NCI-H2107 (cell line): Measurements from ENCODE around the gene USP10.
"Not testable (repeated sequence)": the region's sequence is repeated elsewhere in the genome, so short reads cannot be mapped to it uniquely, and the experiment has no call there.

ENCODE experiments used
- DNase-seq: peaks from one replicate; lab custom pipeline; 2025; lab: John Stamatoyannopoulos, UW

The USP10 gene

DNA sequence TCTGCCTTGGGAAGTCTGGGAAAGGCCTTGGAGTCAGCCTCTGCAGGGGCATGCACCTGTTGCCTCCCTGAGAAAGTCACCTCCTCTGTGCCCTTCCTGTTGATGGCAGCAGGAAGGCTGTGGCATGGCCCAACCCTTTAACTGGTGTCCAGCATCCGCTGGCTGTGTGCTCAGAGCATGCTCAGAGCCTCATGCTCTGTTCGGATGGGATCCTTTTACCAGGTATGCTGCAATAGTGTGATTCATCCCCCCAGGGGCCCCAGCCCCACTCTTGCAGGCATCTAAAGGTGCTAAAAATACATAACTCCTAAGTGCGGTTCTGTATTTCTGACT lies 26.6 kb upstream of the USP10 start:
- no peak for DNase-seq

- no peak for DNase-seq
Observed at GRCh38 chr16:84673561-84673960, 26.2 kb upstream of the USP10 start.

- no peak for DNase-seq
Observed at GRCh38 chr16:84675423-84675822, 24.4 kb upstream of the USP10 start.

DNA sequence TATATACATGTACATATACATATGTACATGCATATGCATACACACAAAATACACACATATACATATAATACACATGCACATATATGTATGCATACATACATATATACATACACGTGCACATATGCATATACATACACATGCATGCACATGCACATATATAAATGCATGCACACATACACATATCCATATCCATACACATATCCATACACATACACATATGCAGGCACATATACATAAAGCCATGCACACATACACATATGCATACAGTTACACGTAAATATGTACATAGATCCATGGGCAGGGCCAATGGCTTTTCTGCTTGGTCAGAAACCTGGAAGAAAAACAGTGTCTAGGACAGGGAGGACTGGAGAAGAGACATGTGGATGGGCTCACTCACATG lies 23.9 kb upstream of the USP10 start:
- no peak for DNase-seq

DNA sequence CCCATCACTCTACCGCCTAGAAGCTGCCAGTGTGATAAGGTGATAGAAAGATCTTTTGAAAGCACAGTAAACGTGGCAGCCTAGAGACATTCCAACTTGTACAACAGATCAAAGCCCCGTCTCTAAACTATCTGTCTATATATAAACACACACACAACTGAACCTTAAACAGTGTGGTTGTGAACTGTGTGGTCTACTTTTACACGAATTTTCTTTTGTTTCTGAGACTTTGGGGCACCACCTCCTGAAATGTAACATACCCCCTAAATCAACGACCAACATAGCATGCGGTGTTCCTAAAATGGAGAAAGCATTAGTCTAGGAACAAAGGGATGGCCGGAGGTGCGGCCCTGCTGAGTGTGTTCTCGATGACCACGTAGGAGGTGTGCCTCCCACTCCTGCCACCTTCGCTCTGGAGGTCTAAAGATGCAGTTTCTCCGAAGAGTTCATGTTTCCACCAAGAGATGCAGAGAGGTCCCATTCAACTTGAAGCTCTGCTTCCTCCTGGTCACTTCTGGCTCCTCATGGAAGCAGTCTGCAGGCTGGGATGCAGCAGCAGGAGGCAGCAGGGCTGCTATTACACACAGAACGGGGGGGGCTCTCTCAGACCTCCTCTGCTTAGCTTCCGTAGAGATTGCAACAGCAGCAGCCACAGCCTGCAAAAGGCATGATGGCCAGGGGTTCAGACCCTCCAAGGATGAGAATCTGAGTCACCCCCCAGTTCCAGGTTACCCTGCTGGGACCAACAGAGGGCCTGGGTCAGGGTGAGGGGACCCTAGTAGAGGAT lies 22.6 kb upstream of the USP10 start:
- DNase-seq = no peak

GRCh38 chr16:84677849-84678248 lies 22.0 kb upstream of the USP10 start:
- no peak for DNase-seq

GRCh38 chr16:84678541-84678940 lies 21.3 kb upstream of the USP10 start:
- DNase-seq = no peak

GRCh38 chr16:84680165-84680842 lies 19.5 kb upstream of the USP10 start:
- no peak for DNase-seq

- no peak for DNase-seq
Observed at GRCh38 chr16:84680843-84681629, 18.8 kb upstream of the USP10 start.

- DNase-seq = no peak
Observed at GRCh38 chr16:84683691-84684591, 15.9 kb upstream of the USP10 start.

DNA sequence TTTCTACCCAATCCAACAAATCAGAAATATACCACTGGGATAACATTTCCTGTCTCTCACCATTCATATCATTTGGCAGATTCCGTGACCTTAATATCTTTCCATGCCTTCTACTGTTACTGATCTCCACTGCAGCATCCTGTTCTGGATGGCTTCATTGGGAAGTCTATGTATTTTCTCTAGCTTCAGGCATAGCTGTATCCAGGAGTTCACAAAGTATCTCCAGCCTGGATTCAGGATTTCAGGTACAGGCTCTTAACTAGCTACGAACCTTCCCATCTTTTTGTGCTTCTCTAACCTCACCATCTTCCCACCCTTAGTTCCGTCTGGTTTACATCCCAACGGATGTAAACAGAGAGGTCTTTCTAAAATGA lies 15.2 kb upstream of the USP10 start:
- DNase-seq = no peak

GRCh38 chr16:84685210-84685609 lies 14.6 kb upstream of the USP10 start:
- DNase-seq = no peak

DNA sequence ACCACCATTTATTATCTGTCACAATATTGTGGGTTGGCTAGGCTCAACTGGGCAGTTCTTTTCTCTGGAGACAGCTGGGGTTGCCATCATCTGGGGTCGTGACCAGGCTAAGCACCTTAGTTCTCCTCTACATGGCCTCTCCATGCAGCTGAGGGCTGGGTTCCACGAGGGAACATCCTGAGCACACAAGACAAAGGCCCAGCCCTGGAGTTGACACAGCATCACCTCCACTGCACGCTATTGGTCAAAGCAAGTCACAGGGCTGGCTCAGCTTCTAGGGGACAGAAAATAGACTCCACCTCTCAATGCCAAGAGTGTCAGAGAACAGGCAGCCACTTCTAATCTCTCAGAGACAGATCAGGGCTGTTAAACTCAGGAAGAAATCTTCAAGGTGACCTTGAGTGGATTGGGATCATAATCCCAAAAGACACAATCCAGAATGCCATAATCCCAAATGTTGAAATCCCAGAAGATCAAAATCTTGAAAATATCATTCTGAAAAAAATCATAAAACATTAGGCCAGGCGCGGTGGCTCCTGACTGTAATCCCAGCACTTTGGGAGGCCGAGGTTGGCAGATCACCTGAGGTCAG lies 13.0 kb upstream of the USP10 start:
- no peak for DNase-seq

DNA sequence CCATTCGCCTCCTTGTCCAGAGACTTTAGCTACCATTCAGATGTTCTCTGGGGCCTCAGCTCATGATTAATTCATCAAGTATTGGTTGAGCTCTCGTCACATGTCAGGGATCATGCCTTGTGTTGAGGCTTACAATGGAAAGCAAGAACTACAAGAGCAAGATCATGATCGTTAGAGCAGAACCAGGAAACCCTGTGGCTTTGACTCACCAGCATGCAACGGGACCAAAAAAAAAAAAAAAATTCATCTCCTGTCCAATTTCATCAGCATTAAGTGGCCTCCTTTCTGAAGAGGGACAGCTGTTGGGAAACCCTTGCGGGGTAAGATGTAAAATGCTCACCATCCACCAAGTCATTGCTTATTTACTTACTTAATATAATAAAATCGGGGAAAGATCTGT lies 12.1 kb upstream of the USP10 start:
- no peak for DNase-seq

DNA sequence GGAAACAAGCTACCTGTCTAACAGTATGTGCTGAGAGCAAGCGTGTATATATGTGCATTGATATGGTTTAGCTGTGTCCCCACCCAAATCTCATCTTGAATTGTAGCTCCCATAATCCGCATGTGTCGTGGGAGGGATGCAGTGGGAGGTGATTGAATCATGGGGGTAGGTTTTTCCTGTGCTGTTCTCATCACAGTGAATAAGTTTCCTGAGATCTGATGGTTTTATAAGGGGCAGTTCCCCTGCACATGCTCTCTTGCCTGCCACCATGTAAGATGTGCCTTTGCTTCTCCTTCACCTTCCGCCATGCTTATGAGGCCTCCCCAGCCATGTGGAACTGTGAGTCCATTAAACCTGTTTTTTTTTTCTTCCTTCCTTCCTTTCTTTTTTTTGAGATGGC lies 11.6 kb upstream of the USP10 start:
- DNase-seq = not testable (repeated sequence)

- no peak for DNase-seq
Observed at GRCh38 chr16:84689111-84689510, 10.7 kb upstream of the USP10 start.

DNA sequence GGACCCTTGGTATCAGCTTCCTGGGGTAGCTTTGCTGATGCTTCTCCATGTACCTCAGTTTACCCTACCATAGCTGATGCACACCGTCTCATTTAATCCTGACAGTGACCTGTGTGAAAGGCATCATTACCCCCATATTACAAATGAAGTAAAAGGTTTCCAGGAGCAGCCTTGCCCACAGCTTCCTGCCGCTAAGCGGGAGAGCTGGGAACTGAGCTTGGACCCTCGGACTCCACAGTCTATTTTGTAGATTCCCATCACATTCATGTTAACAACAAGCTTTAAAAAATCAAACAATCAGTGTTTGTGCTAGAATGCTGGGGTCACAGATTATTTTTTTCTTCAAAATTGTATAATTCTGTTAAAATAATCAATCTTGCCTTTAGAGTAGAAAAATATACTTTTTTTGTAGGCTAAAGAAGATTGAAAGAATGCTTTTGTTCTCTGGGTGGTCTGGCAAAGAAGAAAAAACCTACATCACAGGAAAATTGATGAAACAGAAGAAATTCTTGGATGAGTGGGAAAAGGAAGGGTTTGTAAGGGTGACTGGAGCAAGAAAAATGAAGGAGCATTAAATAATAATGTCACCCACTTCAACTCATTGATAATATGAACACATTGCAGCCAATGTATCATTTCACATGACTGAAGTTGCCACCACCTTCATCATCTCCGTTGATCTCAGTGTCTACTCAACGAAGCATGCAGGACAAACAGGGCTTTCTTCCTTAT lies 9.5 kb upstream of the USP10 start:
- no peak for DNase-seq

DNA sequence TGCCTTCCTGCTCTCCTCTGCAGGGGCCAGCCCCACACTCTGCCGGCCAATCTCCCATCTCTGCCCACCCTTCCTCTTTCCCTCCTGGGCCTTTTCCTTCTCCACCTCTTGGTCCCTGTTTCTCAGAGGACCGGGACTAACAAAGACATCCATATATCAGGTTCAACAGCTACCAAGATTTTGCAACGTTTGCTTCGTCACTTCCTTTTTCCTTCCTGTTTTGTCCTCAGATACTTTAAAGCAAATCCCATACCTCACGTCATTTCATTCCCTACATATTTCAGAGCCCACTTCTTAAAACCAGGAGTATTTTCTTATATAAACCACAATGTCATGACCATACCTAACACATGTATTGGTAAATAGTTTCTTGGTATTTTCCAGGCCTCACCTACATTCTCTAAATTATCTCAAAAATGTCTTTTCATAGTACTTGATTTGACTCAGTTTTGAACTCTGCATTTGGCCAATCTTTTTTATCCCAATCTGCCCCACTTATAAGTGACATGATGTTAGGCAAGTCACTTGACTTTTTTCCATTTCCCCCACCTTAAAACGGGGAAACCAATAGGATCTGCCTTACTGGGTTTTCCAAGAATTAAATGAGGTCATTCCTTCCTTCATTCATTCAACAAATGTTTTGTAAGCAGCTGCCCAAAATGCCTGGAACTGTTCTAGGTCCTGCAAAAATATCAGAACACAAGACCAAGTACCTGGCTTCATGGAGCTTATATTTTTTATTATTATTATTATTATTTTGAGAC lies 7.2 kb upstream of the USP10 start:
- no peak for DNase-seq

DNA sequence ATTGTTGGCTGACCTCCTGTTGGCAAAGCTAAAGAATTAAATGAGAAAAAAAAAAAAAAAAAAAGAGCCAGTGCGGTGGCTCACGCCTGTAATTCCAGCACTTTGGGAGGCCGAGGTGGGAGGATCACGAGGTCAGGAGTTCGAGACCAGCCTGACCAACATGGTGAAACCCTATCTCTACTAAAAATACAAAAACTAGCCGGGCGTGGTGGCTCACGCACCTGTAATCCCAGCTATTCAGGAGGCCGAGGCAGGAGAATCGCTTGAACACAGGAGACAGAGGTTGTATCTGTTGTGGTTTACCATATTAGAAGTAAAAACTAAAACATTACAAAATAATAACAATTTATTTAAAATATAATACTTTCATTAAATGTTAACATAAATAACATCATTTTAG lies 5.9 kb upstream of the USP10 start:
- not testable (repeated sequence) for DNase-seq

DNA sequence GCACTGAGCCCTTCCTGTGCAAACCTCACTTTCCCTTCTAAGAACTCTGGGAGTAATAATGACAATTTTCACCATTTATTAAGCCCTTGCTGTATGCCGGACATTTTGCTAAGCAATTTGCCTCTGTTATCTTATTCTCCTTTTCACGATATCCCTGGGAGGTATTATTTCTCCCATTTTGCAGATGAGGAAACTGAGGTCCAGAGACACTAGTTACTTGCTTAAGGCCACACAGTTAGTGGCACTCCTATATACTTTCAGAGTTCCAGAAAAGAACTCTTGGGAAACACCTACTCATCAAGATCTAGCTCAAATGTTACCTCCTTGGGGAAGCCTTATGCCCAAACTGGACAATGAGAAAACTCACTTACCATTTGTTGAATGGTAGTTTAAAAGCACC lies 4.8 kb upstream of the USP10 start:
- no peak for DNase-seq
